Mesodermal cell (in vitro differentiated cells): Measurements from ENCODE around the gene NPPC.
"Not testable (repeated sequence)": the region's sequence is repeated elsewhere in the genome, so short reads cannot be mapped to it uniquely, and the experiment has no call there.

Experiments used
- H3K27ac ChIP-seq: 2 replicates; pipeline ENCODE4 v1.7.0; 2013; ENCODE audit warnings: mild to moderate bottlenecking, low read depth, low read length, moderate library complexity; ENCODE audit not compliant: severe bottlenecking
- H3K36me3 ChIP-seq: 2 replicates; pipeline ENCODE4 v1.7.1; 2013; ENCODE audit warnings: mild to moderate bottlenecking, low read length, moderate library complexity; ENCODE audit not compliant: control insufficient read depth, insufficient read depth
- H3K4me1 ChIP-seq: one replicate; pipeline ENCODE4 v1.7.1; 2013; ENCODE audit warnings: mild to moderate bottlenecking, low read length; ENCODE audit not compliant: insufficient read depth, control insufficient read depth, poor library complexity, severe bottlenecking
- H3K4me3 ChIP-seq: 2 replicates; pipeline ENCODE4 v1.7.0; 2013; ENCODE audit warnings: low read length, control low read depth, mild to moderate bottlenecking; ENCODE audit not compliant: insufficient read depth, poor library complexity, severe bottlenecking; ENCODE audit errors: extremely low read depth
- H3K9me3 ChIP-seq: 2 replicates; pipeline ENCODE4 v1.7.1; 2013; ENCODE audit warnings: mild to moderate bottlenecking, low read length, moderate library complexity; ENCODE audit not compliant: control insufficient read depth
- WGBS, 2 experiments: methylation state at CpG; one replicate each; pipeline ENCODE4 v1.1.5; 2013; ENCODE audit warnings: missing lambda C conversion rate in 2 of 2; ENCODE audit not compliant: insufficient coverage in 2 of 2; 5-methylcytosine and 5-hydroxymethylcytosine counted together

NPPC gene

DNA sequence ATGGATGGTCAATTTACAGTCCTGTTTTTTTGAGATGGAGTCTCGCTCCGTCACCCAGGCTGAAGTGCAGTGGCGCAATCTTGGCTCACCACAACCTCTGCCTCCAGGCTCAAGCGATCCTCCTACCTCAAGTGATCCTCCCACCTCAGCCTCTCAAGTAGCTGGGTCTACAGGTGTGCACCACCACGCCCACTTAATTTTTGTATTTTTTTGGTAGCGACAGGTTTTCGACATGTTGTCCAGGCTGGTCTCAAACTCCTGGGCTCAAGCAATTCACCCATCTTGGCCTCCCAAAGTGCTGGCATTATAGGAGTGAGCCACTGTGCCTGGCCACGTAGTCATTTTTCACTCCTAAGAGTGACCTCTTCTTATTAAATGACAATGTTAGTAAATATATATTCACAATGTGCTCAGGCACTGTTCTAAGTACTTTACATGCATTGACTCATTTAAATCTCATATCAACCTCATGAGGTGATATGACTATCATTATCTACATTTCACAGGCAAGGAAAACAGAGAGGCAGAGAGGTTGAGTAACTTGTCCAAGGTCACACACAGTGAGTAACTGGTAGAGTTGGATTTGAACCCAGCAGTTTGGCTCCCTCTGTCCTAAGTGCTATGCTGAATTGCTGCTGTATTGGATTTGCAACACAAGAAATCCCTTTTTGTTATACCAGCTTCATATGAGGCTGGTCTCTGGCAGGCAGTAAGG is 29.7 kb upstream of the NPPC start:
- Histone ChIP-seq H3K4me1 (no peaks in the 10 kb centered on the region), H3K36me3 (no peaks in the 10 kb centered on the region), H3K27ac (no peak overlapping the region), H3K4me3 (no peak overlapping the region), H3K9me3 (no peaks in the 10 kb centered on the region)
- 86 to 93% methylated on average over 7 of the region's 8 CpGs for WGBS, 2 experiments

DNA sequence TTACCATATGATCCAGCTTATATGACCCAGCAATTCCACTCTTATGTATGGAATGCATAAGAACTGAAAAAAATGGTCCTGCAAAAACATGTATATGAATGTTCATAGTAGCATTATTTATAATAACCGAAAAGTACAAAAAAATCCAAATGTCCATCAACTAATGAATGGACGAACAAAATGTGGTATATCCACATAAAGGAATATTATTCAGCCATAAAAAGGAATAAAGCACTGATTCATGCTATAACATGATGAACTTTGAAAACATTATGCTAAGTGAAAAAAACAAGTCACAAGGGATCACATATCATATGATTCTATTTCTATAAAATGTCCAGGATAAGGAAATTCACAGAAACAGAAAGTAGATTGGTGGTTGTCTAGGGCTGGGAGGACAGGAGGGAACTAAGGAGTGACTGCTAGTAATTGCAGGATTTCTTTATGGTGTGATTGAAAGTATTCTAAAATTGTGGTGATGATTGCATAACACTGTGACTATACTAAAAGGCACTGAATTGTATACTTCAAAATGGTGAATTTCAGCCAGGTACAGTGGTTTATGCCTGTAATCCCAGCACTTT is 25.3 kb upstream of the NPPC start:
- no peaks in the 10 kb centered on the region for H3K9me3 ChIP-seq
- WGBS, 2 experiments: no CpG with 5 or more reads among the region's 2 CpGs
- H3K36me3 ChIP-seq: no peaks in the 10 kb centered on the region
- H3K4me1 ChIP-seq: no peaks in the 10 kb centered on the region
- H3K27ac ChIP-seq: no peak overlapping the region
- no peak overlapping the region for H3K4me3 ChIP-seq

DNA sequence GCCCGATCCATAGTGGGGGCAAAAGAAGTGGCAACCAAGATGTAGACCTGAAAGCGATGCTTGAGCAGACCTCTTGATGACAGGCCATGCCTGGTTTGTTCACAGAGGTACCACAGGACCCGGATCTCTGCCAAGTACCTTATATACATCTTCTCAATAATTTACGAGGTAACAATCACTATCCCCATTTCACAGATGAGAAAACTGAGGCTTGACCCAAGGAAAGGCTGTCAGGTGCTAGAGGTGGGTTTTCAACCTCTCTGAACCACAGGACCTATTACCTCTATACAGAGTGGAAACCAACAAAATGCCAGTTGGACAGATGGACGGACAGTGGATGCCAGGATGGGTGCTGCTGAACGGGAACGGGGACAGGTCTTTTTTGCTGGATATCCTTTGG is 21.5 kb upstream of the NPPC start:
- H3K36me3 ChIP-seq: no peaks in the 10 kb centered on the region
- no peaks in the 10 kb centered on the region for H3K9me3 ChIP-seq
- H3K27ac ChIP-seq: no peak overlapping the region
- no peak overlapping the region for H3K4me3 ChIP-seq
- 83 to 96% methylated on average over 1 to 5 of the region's 7 CpGs for WGBS, 2 experiments
- H3K4me1 ChIP-seq: no peaks in the 10 kb centered on the region

DNA sequence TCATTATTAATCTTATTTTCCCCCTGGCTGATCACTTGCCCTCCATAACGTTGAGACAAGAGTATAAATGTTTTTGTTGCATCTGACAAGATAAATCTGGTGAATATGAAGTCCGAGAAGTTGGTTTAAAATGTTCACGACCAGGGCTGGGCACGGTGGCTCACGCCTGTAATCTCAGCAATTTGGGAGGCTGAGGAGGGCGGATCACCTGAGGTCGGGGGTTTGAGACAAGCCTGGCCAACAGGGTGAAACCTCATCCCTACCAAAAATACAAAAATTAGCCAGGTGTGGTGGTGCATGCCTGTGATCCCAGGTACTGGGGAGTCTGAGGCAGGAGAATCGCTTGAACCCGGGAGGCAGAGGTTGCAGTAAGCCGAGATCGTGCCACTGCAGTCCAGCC is 20.9 kb upstream of the NPPC start:
- H3K9me3 ChIP-seq, H3K4me1 ChIP-seq, H3K4me3 ChIP-seq, H3K27ac ChIP-seq, H3K36me3 ChIP-seq: not testable (repeated sequence)
- 92 to 100% methylated on average over 2 to 9 of the region's 11 CpGs for whole genome bisulfite sequencing, 2 experiments

DNA sequence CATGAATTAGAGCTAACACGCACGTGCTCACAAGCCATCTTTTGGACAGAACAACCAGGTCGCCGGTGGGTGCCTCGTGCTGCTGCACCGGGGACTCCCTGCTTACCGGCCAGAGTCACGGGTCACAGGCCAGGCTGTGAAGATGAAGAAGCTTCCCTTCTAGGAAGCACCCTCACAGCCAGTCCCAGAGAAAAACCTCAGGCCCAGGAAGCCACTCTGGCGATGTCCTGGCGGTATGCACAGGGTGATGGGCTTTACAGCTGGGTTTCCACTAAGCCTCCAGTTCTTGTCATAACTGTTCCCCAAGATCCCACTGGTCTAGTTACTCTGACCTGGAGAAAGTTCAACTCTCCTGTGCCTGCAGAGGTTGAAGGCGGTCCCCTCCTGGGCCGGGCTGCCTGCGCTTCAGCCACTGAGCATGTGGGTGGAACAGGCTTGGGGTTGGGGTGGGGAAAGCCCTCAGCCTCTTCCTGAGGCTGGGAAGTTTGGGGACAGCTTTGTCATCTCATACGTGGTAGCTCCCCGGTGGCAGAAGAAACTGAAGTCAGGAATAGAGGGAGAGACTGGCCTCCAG is 20.1 kb upstream of the NPPC start:
- H3K4me3 ChIP-seq: no peak overlapping the region
- no peaks in the 10 kb centered on the region for H3K4me1 ChIP-seq
- H3K27ac ChIP-seq: no peak overlapping the region
- no peaks in the 10 kb centered on the region for H3K36me3 ChIP-seq
- no peaks in the 10 kb centered on the region for H3K9me3 ChIP-seq
- 94% methylated on average over 11 to 12 of the region's 15 CpGs for WGBS, 2 experiments

DNA sequence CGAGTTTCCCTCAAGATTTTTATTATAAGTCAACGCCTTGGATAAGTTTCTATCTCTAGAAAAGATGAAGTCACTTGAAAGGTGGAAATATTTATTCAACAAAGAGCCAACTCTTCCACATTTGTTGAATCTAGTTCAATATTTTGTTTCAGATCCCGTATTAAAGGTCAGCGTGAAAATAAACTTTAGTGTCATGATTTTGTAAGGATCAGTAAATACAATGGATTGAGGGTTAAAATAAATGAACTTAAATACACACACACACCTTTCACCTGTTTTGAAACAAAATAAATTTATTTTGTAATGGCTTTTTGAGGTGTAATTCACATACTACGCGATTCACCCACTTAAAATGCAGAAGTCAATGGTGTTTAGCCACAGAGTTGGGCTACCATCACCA is 16.0 kb upstream of the NPPC start:
- Histone ChIP-seq H3K4me3 (no peak overlapping the region), H3K36me3 (no peaks in the 10 kb centered on the region), H3K9me3 (no peaks in the 10 kb centered on the region), H3K4me1 (no peaks in the 10 kb centered on the region), H3K27ac (no peak overlapping the region)
- 93 to 100% methylated on average over 2 of the region's 6 CpGs for WGBS, 2 experiments

DNA sequence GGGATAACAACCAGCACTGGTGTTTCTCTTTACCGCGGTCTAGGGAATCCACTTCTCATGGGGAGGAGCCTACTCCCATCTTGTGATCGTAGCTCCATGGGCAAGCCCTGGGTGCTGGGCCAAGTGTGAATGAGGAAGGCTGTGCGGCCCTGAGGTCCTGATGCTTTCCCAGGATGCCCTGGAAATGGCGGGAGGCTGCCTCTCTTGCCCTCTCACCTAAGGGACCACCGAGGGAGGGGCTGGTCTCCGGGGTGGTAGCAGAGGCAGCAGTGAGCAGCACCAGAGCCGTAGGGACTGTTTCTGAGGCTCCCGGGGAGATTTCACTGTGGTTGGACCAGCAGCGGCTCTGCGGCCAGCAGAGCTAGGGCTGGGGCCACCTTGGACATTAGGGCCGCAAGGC is 15.5 kb upstream of the NPPC start:
- Histone ChIP-seq H3K9me3 (no peaks in the 10 kb centered on the region), H3K4me1 (no peaks in the 10 kb centered on the region), H3K36me3 (no peaks in the 10 kb centered on the region), H3K27ac (no peak overlapping the region), H3K4me3 (no peak overlapping the region)
- 88 to 92% methylated on average over 8 to 12 of the region's 12 CpGs for WGBS, 2 experiments

DNA sequence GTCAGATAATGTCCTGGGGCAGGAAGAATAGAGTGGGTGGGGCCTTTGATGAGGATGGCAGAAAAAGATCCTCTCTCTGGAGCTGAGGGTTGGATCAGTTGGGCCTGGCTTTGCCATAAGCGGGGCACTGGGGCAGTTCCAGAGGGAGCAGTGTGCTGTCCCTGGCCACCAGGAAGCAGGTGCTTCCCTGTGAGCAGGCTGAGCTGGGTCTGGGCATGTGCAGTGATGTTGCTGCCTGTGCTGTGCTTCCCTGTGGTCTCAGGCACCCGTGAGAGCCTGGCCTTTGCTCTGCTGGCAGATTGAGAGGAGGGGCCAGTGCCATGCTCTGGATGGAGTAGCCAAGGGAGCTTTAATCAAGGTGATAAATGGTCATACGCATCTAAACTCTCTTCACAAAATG is 14.6 kb upstream of the NPPC start:
- H3K9me3 ChIP-seq: no peaks in the 10 kb centered on the region
- H3K4me3 ChIP-seq: no peak overlapping the region
- no peaks in the 10 kb centered on the region for H3K4me1 ChIP-seq
- H3K36me3 ChIP-seq: no peaks in the 10 kb centered on the region
- 87 to 94% methylated on average over 2 to 3 of the region's 3 CpGs for WGBS, 2 experiments
- H3K27ac ChIP-seq: no peak overlapping the region

DNA sequence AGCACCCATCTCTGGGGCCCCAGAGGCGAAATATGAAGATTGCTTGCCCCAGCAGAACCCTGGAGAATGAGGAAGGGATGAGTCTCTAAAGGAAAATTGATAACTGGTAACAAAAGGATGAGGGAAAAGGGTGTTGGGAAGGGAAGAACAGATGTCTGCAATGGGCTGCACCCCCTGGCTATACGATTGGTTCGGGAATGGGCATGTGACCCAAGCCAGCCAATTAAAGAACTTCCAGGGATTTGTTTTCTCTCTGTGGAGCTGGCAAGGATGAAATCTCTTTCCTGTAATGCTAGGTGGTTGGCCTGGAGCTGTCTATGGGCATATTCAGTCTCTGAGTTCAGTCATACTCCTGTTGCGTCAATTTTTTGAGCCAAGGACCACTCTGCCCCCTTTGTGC is 12.8 kb upstream of the NPPC start:
- H3K4me3 ChIP-seq: no peak overlapping the region
- WGBS, 2 experiments: 91 to 93% methylated on average over 3 to 4 of the region's 4 CpGs
- H3K4me1 ChIP-seq: no peaks in the 10 kb centered on the region
- no peak overlapping the region for H3K27ac ChIP-seq
- H3K9me3 ChIP-seq: no peaks in the 10 kb centered on the region
- no peaks in the 10 kb centered on the region for H3K36me3 ChIP-seq

DNA sequence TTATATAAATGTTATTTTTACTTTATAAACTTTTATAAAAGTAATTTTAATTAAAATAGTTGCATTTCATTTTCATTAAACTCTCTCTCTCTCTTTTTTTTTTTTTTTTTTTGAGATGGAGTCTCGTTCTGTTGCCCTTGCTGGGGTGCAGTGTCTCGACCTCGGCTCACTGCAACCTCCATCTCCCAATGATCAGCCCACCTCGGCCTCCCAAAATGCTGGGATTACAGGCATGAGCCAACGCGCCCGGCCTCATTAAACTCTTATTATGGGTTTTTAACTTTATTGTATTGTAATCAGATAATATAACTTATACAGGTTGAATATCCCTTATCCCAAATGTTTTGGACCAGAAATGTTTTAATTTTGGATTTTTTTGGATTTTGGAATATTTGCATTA is 10.9 kb upstream of the NPPC start:
- H3K9me3 ChIP-seq: no peaks in the 10 kb centered on the region
- no peak overlapping the region for H3K4me3 ChIP-seq
- no peak overlapping the region for H3K27ac ChIP-seq
- no CpG with 5 or more reads among the region's 7 CpGs for WGBS, 2 experiments
- H3K4me1 ChIP-seq: no peaks in the 10 kb centered on the region
- H3K36me3 ChIP-seq: no peaks in the 10 kb centered on the region

DNA sequence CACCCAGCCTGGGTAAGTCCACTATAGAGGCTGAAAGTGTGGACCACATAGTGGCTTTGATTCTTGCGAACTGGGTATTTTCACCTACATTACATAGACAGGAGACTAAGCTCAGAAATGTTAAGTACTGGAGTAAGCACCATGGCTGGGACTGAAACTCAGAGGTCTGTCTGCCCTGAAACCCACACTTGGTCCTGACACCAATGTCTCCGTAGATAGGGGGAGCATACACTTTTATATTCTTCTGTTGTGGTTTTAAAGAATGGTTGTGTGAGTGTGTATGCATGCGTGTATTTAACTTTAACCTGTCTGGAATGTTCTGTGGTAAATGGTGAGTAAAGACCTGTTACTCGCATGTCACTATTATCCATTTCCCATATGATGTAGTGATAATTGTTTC is 10.3 kb upstream of the NPPC start:
- H3K4me1 ChIP-seq: no peaks in the 10 kb centered on the region
- no peak overlapping the region for H3K4me3 ChIP-seq
- no peaks in the 10 kb centered on the region for H3K36me3 ChIP-seq
- 71 to 80% methylated on average over 1 of the region's 4 CpGs for WGBS, 2 experiments
- no peak overlapping the region for H3K27ac ChIP-seq
- no peaks in the 10 kb centered on the region for H3K9me3 ChIP-seq
